Mesodermal cell (in vitro differentiated cells): Measurements from ENCODE around the gene TMEM120B.
"Not testable (repeated sequence)": the region's sequence is repeated elsewhere in the genome, so short reads cannot be mapped to it uniquely, and the experiment has no call there.

Experiments used
- H3K27ac ChIP-seq: 2 replicates; pipeline ENCODE4 v1.7.0; 2013; ENCODE audit warnings: mild to moderate bottlenecking, low read depth, low read length, moderate library complexity; ENCODE audit not compliant: severe bottlenecking
- H3K36me3 ChIP-seq: 2 replicates; pipeline ENCODE4 v1.7.1; 2013; ENCODE audit warnings: mild to moderate bottlenecking, low read length, moderate library complexity; ENCODE audit not compliant: control insufficient read depth, insufficient read depth
- H3K4me1 ChIP-seq: one replicate; pipeline ENCODE4 v1.7.1; 2013; ENCODE audit warnings: mild to moderate bottlenecking, low read length; ENCODE audit not compliant: insufficient read depth, control insufficient read depth, poor library complexity, severe bottlenecking
- H3K4me3 ChIP-seq: 2 replicates; pipeline ENCODE4 v1.7.0; 2013; ENCODE audit warnings: low read length, control low read depth, mild to moderate bottlenecking; ENCODE audit not compliant: insufficient read depth, poor library complexity, severe bottlenecking; ENCODE audit errors: extremely low read depth
- H3K9me3 ChIP-seq: 2 replicates; pipeline ENCODE4 v1.7.1; 2013; ENCODE audit warnings: mild to moderate bottlenecking, low read length, moderate library complexity; ENCODE audit not compliant: control insufficient read depth
- WGBS, 2 experiments: methylation state at CpG; one replicate each; pipeline ENCODE4 v1.1.5; 2013; ENCODE audit warnings: missing lambda C conversion rate in 2 of 2; ENCODE audit not compliant: insufficient coverage in 2 of 2; 5-methylcytosine and 5-hydroxymethylcytosine counted together

The TMEM120B gene

GRCh38 chr12:121688966-121689365 is 23.6 kb upstream of the TMEM120B start:
- no peak overlapping the region for H3K4me3 ChIP-seq
- H3K4me1 ChIP-seq: no peaks in the 10 kb centered on the region
- H3K27ac ChIP-seq: no peak overlapping the region
- no peaks in the 10 kb centered on the region for H3K9me3 ChIP-seq
- 88 to 100% methylated on average over 2 to 3 of the region's 3 CpGs for WGBS, 2 experiments
- H3K36me3 ChIP-seq: no peaks in the 10 kb centered on the region

DNA sequence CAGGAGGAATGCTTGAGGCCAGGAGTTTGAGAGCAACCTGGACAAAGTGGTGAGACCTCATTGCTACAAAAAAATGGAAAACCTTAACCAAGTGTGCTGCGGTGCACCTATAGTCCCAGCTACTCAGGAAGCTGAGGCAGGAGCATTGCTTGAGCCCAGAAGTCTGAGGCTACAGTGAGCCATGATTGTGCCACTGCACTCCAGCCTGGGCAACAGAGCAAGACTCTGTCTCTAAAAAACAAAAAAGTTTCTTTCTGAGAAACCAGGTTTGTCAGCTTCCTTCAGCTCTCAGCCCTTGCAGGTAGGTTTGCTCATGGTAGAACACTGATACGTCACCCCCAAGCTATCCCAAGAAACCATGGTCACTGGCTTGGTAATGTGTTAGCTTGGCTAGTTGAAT is 23.1 kb upstream of the TMEM120B start:
- H3K4me3 ChIP-seq: no peak overlapping the region
- no peaks in the 10 kb centered on the region for H3K9me3 ChIP-seq
- no peaks in the 10 kb centered on the region for H3K36me3 ChIP-seq
- WGBS, 2 experiments: 100% methylated on average over 1 of the region's 2 CpGs
- H3K27ac ChIP-seq: no peak overlapping the region
- no peaks in the 10 kb centered on the region for H3K4me1 ChIP-seq

GRCh38 chr12:121692744-121693143 is 19.8 kb upstream of the TMEM120B start:
- not testable (repeated sequence) for H3K4me1 ChIP-seq, H3K27ac ChIP-seq, H3K4me3 ChIP-seq, H3K9me3 ChIP-seq, H3K36me3 ChIP-seq
- 30 to 88% methylated on average over 1 to 3 of the region's 3 CpGs for WGBS, 2 experiments

GRCh38 chr12:121693155-121693687 is 19.3 kb upstream of the TMEM120B start:
- no peak overlapping the region for H3K4me3 ChIP-seq
- no peak overlapping the region for H3K27ac ChIP-seq
- 86 to 100% methylated on average over 4 to 5 of the region's 7 CpGs for WGBS, 2 experiments
- no peaks in the 10 kb centered on the region for H3K4me1 ChIP-seq
- H3K36me3 ChIP-seq: no peaks in the 10 kb centered on the region
- H3K9me3 ChIP-seq: no peaks in the 10 kb centered on the region

DNA sequence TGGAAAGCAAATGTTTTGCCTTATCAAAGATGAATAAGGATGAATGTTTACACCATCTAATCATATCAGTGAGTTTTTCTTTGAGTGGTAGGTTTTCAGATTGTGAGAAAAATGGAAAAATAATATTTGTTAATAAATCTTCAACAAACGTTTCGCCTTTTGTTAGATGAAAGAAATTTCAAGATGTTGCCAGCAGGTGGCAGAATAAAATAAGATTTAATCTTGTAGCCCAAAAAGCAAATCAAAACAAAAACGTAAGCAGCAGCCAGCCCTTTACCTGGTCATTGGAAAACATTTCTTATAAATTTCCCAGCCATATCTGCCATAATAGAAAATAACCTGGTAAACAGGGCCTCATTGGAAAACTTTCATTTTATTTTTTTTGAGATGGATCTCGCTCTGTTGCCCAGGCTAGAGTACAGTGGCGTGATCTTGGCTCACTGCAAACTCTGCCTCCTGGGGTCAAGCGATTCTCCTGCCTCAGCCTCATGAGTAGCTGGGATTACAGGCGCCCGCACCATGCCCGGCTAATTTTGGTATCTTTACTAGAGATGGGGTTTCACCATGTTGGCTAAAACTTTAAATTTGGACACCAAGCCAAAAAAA is 15.4 kb upstream of the TMEM120B start:
- Histone ChIP-seq H3K4me3 (no peak overlapping the region), H3K27ac (no peak overlapping the region), H3K9me3 (no peaks in the 10 kb centered on the region), H3K4me1 (no peaks in the 10 kb centered on the region), H3K36me3 (no peaks in the 10 kb centered on the region)
- 73 to 78% methylated on average over 4 to 6 of the region's 9 CpGs for WGBS, 2 experiments

- not testable (repeated sequence) for H3K27ac ChIP-seq, H3K4me3 ChIP-seq, H3K9me3 ChIP-seq, H3K36me3 ChIP-seq, H3K4me1 ChIP-seq
- 93 to 94% methylated on average over 3 to 5 of the region's 6 CpGs for WGBS, 2 experiments
These were observed 14.7 kb upstream of the TMEM120B start for GRCh38 chr12:121697861-121698260.

GRCh38 chr12:121701667-121702277 is 10.8 kb upstream of the TMEM120B start:
- Histone ChIP-seq H3K4me3 (no peak overlapping the region), H3K36me3 (no peaks in the 10 kb centered on the region), H3K4me1 (no peaks in the 10 kb centered on the region), H3K9me3 (no peaks in the 10 kb centered on the region), H3K27ac (no peak overlapping the region)
- WGBS, 2 experiments: 85 to 100% methylated on average over 2 to 3 of the region's 3 CpGs

DNA sequence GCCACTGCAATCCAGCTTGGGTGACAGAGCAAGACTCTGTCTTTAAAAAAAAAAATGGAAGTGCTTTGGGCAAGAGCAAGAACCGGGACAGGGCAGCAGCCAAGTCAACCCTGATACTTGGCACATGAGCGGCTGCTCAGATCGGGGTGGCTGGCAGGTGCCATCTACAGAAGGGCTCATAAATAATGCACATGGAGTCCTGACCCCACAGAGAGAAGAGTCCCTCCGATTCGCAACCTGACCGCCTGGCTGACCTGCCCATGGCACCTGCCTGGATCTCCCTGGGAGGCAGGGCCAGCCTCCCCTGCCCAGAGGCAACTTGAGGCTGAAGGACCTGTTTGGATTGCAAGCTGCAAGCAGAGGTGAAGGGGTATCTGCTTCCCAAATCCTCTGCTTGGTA is 9.6 kb upstream of the TMEM120B start:
- H3K9me3 ChIP-seq: no peaks in the 10 kb centered on the region
- 95 to 98% methylated on average over 6 of the region's 6 CpGs for WGBS, 2 experiments
- no peaks in the 10 kb centered on the region for H3K36me3 ChIP-seq
- H3K4me1 ChIP-seq: no peaks in the 10 kb centered on the region
- no peak overlapping the region for H3K4me3 ChIP-seq
- H3K27ac ChIP-seq: no peak overlapping the region

DNA sequence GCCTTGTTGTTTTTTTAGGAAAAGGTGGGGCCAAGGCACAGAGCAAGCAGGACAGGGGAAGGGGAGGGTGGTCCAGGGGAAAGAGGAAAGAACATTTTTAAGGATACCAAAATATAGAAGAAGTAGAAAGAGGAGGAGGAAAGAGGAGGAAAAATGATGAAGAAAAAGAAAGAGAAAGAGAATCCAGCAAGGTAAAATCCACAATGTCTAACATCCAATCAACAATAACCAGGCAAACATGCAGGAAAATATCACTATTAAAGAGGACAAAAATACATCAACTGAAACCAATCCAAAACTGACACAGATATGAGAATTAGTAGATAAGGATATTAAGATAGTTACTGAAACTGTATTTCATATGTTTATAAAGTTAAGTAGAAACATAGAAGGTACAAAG is 7.0 kb upstream of the TMEM120B start:
- Histone ChIP-seq H3K4me3 (no peak overlapping the region), H3K36me3 (no peaks in the 10 kb centered on the region), H3K9me3 (no peaks in the 10 kb centered on the region), H3K27ac (no peak overlapping the region), H3K4me1 (no peaks in the 10 kb centered on the region)

DNA sequence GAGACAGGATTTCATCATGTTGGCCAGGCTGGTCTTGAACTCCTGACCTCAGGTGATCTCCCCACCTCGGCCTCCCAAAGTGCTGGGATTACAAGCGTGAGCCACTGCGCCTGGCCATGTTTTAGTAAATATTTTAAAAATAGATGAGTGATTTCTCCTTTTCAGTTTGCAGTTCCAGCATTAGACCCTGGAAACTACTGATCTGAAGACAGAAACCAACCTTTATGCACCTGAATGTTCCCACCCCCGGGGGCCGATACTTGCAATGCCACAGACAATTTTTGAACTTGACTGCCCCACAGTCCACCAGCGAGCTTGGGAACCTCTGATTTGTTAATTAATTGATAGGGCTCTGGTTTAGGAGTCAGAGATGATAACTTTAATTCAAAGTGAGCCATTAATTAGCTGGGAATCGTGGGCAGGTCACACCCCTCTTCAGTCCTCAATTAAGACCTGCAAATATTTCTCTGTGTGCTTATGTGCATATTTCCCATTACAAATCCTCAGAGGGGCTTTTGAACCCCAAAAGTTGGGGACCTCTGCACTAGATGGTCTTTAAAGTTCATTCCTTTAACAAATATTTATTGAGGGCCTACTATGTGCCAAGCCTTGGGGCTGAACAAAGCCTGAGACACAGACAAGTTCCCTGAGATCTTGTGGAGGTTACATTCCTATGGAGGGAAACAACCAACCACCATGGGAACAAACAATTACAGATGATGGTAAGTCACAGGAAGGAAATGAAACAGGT is 4.1 kb upstream of the TMEM120B start:
- Histone ChIP-seq H3K4me1 (peaks cover 2% of the 10 kb centered on the region), H3K27ac (no peak overlapping the region), H3K9me3 (no peaks in the 10 kb centered on the region), H3K4me3 (no peak overlapping the region), H3K36me3 (no peaks in the 10 kb centered on the region)
- 93 to 96% methylated on average over 2 to 3 of the region's 7 CpGs for WGBS, 2 experiments

- not testable (repeated sequence) for H3K9me3 ChIP-seq, H3K4me3 ChIP-seq, H3K27ac ChIP-seq, H3K36me3 ChIP-seq, H3K4me1 ChIP-seq
- 91 to 92% methylated on average over 7 to 8 of the region's 8 CpGs for WGBS, 2 experiments
These were observed 3.5 kb upstream of the TMEM120B start for GRCh38 chr12:121709064-121709424.
